ENCODE measurements around the gene DMXL1.
"Not testable (repeated sequence)": the region's sequence is repeated elsewhere in the genome, so short reads cannot be mapped to it uniquely, and the experiment has no call there.

DMXL1 gene

GRCh38 chr5:119123280-119123679 lies 52.4 kb downstream of the DMXL1 start:
- DNase-seq = no peak

GRCh38 chr5:119129770-119130169 lies 58.9 kb downstream of the DMXL1 start:
- DNase-seq = no peak

- no peak for DNase-seq
Observed at GRCh38 chr5:119131530-119132304, 60.8 kb downstream of the DMXL1 start.

GRCh38 chr5:119135743-119136142 lies 64.9 kb downstream of the DMXL1 start:
- DNase-seq = not testable (repeated sequence)

GRCh38 chr5:119136666-119137318 lies 65.9 kb downstream of the DMXL1 start:
- no peak for DNase-seq

- DNase-seq = no peak
Observed at GRCh38 chr5:119153629-119154028, 82.7 kb downstream of the DMXL1 start.

- DNase-seq = no peak
Observed at GRCh38 chr5:119158144-119158543, 87.3 kb downstream of the DMXL1 start.

GRCh38 chr5:119161430-119161829 lies 90.5 kb downstream of the DMXL1 start:
- DNase-seq = no peak

GRCh38 chr5:119166026-119166425 lies 95.1 kb downstream of the DMXL1 start:
- no peak for DNase-seq

GRCh38 chr5:119168401-119168800 lies 97.5 kb downstream of the DMXL1 start:
- no peak for DNase-seq

GRCh38 chr5:119171686-119172085 lies 100.8 kb downstream of the DMXL1 start:
- no peak for DNase-seq

GRCh38 chr5:119174578-119175163 lies 103.8 kb downstream of the DMXL1 start:
- DNase-seq = no peak

- no peak for DNase-seq
Observed at GRCh38 chr5:119176785-119177184, 105.9 kb downstream of the DMXL1 start.

GRCh38 chr5:119177226-119177625 lies 106.3 kb downstream of the DMXL1 start:
- DNase-seq = no peak

GRCh38 chr5:119178435-119178834 lies 107.5 kb downstream of the DMXL1 start:
- DNase-seq = no peak

- no peak for DNase-seq
Observed at GRCh38 chr5:119179857-119180641, 109.2 kb downstream of the DMXL1 start.

GRCh38 chr5:119185512-119185911 lies 114.6 kb downstream of the DMXL1 start:
- not testable (repeated sequence) for DNase-seq

- no peak for DNase-seq
Observed at GRCh38 chr5:119187776-119188529, 117.1 kb downstream of the DMXL1 start.

- no peak for DNase-seq
Observed at GRCh38 chr5:119190470-119191095, 119.7 kb downstream of the DMXL1 start.

- DNase-seq = no peak
Observed at GRCh38 chr5:119191944-119192343, 121.1 kb downstream of the DMXL1 start.

- no peak for DNase-seq
Observed at GRCh38 chr5:119200795-119201194, 129.9 kb downstream of the DMXL1 start.

- DNase-seq = no peak
Observed at GRCh38 chr5:119207105-119207504, 136.2 kb downstream of the DMXL1 start.

Data from 8988T (cell line).